PC-3 (cell line): ENCODE results near the gene CASP10.

Experiments used
- EZH2 ChIP-seq: fragments of 300-600 bp; sonication (generic); IDR thresholded peaks from one replicate; pipeline ENCODE4 v1.6.1; 2017; ENCODE audit warnings: antibody characterized with exemption, mild to moderate bottlenecking, low read length; ENCODE audit not compliant: unreplicated experiment
- EZH2phosphoT487 ChIP-seq: fragments of 300-600 bp; sonication (generic); IDR thresholded peaks from 2 replicates; pipeline ENCODE4 v1.6.1; 2018; ENCODE audit warnings: mild to moderate bottlenecking, antibody characterized with exemption, low read length, borderline replicate concordance
- TF ChIP-seq, protein P1 (sequence below): fragments of 300-600 bp; sonication (generic); conservative IDR thresholded peaks from 2 replicates; pipeline ENCODE4 v1.5.1; 2017; ENCODE audit warnings: antibody characterized with exemption, low read depth, mild to moderate bottlenecking, low read length

- TF ChIP-seq, protein P1, sequence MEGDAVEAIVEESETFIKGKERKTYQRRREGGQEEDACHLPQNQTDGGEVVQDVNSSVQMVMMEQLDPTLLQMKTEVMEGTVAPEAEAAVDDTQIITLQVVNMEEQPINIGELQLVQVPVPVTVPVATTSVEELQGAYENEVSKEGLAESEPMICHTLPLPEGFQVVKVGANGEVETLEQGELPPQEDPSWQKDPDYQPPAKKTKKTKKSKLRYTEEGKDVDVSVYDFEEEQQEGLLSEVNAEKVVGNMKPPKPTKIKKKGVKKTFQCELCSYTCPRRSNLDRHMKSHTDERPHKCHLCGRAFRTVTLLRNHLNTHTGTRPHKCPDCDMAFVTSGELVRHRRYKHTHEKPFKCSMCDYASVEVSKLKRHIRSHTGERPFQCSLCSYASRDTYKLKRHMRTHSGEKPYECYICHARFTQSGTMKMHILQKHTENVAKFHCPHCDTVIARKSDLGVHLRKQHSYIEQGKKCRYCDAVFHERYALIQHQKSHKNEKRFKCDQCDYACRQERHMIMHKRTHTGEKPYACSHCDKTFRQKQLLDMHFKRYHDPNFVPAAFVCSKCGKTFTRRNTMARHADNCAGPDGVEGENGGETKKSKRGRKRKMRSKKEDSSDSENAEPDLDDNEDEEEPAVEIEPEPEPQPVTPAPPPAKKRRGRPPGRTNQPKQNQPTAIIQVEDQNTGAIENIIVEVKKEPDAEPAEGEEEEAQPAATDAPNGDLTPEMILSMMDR: no peak
- no peak for TF ChIP-seq EZH2
- TF ChIP-seq EZH2phosphoT487: no peak
These were observed 35.8 kb downstream of the CASP10 start for GRCh38 chr2:201218780-201219179.
